Endometrial microvascular endothelial cells (primary cell): Measurements from ENCODE around the gene PHACTR4. TPM values are rescaled to one million over a fixed set of nuclear protein-coding genes. Genes with fewer than 3 reads are reported as not detected.
"Not testable (repeated sequence)": the region's sequence is repeated elsewhere in the genome, so short reads cannot be mapped to it uniquely, and the experiment has no call there.

Experiments
- in situ Hi-C: cut with HindIII; loops from 2 replicates; pipeline ENCODE4 v1.10.0; 2017; ENCODE audit warnings: low sequenced_read_pairs, low pct_unique_long_range_greater_than_20kb; ENCODE audit errors: inconsistent ontology term
- total RNA-seq: library from RNA; depleted of rRNA; stranded (reverse); fragments of >200 nt; gene quantifications from one replicate; pipeline ENCODE4 v1.2.3, GENCODE V29; 2015; ENCODE audit errors: inconsistent ontology term

PHACTR4 gene
- total RNA-seq, 1 donor from 2014 or later, result 24.5 TPM

DNA sequence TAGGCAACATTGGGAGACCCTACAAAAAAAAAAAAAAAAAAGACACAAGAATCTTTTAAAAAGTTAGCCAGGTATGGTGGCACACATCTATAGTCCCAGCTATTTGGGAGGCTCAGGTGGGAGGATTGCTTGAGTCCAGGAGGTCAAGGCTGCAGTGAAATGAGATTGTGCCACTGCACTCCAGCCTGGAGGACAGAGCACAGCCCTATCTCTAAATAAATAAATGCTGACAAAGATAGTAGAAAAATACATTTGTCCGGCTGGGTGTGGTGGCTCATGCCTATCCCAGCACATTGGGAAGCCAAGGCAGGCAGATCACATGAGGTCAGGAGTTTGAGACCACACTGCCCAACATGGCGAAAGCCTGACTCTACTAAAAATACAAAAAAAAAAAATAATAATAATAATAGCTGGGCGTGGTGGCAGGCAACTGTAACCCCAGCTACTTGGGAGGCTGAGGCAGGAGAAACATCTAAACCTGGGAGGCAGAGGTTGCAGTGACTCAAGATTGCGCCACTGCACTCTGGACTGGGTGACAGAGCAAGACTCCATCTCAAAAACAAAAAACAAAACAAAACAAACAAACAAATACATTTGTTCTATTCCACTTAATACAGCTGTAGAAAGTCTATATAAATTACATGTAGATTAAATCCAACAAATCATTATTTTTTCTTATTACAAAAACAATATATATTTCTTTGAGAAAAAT lies 48.5 kb downstream of the PHACTR4 start:
- in situ Hi-C loops, result loop anchor here (10.0 kb wide), 2 partner anchors 47 to 187 kb away; no protein-coding TSS in a partner anchor

DNA sequence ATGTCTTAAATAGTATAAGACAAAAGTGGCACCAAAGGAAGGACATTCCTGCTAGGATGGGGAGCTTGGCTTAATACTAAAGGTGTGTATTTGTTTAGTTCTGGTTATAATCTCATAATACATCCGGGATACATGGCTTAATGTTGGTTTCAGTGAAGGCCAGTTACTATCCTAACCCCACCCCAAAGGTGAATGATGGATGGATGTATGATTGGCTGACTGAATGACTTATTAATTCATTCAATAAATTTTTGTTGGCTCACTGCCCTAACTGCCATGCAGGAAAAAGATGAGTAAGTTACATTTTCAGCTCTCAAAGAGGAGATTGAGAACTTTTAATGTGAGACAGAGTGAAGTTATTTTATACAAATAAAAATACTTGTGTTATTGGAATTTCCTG lies 52.2 kb downstream of the PHACTR4 start:
- in situ Hi-C loops, result no loop called here

DNA sequence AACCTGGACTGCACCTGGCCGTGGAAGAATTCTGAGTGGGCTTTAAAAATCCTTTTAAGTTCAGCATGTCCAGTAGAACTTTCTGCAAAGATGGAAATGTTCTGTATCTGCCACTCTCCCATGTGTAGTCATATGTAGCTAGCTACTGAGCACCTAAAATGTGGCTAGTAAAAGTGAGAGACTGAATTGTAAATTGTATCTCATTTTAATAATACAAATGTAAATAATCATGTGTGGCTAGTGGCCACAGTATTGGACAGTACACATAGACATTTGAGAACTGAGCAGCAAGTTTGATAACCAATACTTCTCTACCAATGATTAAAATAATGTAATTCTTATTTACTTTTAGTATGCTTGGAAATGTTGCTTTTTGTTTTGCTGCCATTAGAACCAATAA lies 57.3 kb downstream of the PHACTR4 start:
- in situ Hi-C loops, result no loop called here

DNA sequence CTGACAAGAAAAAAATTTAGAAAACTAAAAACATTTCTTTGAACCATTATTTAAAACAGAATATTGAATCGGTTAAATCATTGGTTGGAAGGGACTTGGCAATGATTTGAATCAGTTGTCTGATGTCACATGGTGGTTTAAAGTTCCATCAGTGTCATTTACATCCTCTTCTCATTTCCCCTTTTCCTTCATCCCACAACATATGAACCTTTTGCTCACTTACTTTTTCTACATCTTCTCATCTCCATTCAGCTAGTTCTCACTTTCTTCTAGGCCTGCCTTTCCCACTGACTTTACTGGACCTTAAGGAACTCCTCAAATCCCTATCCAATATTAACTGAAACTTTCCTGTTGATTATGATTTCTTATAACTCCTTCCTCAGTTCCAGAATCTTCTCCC lies 58.5 kb downstream of the PHACTR4 start:
- in situ Hi-C loops, result no loop called here

DNA sequence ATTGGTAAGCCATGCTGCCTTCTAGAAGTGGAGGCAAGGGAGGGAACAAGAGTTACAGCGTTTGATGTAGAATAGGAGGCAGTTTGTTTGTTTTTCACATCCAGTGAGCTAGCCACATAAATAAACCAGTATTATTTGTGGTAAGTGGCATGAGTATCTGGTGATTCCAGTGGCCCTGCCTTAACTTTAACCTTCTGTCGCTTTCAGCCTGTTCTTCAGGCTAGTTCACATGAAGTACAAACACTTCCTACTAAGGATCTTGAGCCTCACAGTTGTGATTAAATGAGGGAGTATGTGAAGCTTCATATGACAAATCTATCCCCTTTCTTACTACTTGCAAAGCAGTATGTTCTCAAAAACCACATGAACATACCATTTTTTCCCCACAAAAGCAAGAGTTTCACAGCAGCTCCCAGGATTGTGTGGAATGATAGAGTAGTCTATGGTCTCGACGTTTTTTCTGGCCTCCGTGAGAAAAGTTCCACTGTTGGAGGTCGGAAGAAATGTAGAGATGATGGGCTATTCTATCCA lies 59.5 kb downstream of the PHACTR4 start:
- in situ Hi-C loops, result no loop called here

DNA sequence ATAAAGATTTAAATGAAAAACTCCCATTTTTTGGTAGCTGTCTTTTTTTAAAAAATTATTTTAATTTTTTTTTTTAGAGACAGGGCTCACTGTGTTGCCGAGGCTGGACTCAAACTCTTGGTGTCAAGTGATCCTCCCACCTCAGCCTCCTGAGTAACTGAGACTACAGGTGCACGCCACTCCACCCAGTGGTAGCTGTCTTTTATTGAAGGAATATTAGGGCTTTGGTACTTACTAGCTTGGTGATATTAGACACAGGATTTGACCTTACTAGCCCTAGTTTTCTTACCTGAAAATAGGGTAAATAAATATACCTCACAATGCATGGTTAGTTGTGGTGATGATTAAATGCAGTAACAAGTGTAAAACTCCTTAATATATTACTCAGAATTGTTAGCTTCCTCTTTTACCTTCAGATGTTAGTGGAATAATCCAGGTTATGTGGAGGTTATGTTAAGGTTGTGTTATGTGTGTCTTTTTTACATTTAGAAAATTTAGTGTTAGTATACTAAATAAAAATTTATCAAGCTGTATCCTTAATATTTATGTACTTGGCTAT lies 66.8 kb downstream of the PHACTR4 start:
- in situ Hi-C loops, result no loop called here

DNA sequence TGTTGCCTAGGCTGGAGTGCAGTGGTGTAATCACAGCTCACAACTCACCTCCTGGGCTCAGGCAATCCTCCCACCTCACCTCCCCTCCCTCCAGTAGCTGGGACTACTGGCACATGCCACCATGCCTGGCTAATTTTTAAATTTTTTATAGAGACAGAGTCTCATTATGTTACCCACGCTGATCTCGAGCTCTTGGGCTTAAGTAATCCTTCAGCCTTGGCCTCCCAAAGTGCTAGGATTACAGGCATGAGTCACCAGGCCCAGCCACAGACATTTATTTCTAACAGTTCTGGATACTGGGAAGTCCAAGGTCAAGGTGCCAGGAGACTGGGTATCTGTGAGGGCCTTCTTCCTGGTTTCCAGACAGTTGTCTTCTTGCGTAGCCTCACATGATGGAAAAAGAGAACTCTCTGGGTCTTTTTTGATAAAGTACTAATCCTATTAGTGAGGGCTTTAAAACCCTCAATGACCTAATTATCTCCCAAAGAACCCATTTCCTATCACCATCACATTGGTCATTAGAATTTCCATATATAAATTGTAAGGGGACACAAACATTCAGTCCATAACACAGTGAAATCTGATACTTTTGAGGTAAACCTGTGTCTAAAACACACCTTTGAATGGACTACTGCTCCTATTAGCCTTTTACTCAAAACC lies 67.9 kb downstream of the PHACTR4 start:
- in situ Hi-C loops, result no loop called here

DNA sequence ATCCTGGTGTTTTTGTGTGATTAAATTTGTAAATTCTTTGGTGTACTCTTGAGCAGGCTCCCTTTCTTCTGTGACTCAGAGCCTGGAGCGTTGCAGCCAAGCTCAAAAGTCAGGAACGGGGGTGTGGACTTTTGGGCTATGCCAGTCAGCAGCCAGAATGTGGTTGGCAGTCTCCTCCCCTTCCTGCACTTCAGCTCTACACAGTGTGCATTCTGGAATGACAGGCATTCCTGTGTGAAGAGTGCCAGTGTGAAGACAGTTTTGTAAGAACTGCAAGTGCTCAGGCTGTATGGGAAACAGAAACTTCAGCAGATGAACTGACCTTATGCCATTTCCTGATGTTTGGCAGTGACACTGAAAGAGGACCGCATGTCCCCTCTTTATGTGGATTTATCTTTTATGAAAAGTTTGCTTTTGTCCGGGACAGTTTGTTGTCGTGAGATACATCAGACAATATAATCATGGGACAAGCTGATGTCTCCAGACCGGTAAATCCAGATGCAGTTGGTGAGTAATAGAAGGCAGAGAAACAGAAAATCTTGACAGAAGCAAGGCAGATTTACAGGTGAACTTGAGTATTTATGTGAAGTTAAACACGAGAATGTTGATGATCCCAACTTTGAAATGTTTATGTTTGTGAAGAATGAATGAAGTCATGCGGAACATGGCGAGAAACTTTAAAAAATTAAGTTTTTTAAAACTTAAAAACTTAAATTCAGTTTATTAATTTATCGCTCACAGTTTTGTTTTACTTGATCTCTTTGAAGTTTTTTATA lies 68.6 kb downstream of the PHACTR4 start:
- in situ Hi-C loops, result no loop called here

DNA sequence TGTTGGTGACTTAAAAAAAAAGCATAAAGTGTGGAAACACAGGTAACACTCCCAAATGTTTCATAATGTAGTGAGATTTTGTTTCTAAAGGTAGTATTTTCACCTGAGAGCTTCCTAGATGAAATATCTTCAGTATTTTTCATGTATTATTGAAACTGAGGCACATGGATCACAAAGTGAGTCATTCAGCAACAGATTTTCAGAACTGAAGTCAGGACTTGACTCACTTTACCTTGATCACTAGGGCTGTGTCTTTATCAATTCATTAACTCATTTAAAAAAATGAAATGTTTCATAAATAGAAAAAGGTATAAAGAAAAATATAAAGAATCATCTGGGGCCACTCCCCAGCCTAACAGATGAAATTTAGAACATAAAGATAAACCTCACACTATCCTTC lies 69.8 kb downstream of the PHACTR4 start:
- in situ Hi-C loops, result no loop called here

DNA sequence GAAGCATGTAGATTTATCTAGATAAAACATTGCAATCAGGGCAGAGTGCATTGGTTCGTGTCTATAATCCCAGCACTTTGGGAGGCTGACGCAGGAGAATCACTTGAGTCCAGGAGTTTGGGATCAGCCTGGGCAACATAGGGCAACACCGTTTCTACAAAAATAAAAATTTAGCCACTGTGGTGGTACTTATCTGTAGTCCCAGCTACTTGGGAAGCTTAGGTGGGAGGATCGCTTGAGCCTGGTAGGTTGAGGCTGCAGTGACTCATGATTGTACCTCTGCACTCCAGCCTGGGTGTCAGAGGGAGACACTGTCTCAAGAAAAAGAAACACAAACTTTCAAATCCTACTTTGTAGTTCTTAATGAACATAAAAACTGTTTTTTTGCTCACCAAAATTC lies 72.1 kb downstream of the PHACTR4 start:
- in situ Hi-C loops, result no loop called here

DNA sequence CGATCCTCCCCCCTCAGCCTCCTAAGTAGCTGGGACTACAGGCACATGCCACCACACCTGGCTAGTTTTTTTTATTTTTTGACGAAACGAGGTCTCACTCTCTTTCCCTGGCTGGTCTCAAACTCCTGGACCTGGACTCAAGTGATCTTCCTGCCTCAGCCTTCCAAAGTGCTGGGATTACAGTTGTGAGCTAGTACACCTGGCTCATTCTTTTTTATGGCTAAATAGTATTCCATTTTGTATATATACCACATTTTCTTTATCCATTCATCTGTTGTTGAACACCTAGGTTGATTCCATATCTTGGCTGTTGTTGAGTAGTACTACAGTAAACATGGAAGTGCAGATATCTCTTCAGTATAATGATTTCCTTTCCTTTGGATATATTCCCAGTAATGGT lies 74.0 kb downstream of the PHACTR4 start:
- in situ Hi-C loops, result no loop called here

DNA sequence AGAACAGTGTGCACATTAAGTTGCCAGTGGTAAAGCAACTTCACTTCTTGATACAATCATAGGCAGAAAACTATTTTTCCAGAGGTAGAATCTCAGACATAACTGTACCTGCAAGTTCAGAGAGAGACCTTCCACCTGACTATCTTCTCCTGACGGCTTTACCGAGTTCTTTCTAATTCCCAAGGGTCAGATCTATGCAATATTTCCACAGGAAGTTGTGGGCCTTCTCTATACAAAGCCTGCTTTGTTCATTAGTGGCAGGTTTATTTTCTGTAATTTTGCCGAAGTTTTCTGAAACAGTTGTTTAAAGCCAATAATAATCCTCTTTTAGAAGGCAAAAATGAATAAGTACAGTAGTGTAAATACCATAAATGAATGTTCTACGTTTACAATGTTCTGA lies 78.1 kb downstream of the PHACTR4 start:
- in situ Hi-C loops, result no loop called here

DNA sequence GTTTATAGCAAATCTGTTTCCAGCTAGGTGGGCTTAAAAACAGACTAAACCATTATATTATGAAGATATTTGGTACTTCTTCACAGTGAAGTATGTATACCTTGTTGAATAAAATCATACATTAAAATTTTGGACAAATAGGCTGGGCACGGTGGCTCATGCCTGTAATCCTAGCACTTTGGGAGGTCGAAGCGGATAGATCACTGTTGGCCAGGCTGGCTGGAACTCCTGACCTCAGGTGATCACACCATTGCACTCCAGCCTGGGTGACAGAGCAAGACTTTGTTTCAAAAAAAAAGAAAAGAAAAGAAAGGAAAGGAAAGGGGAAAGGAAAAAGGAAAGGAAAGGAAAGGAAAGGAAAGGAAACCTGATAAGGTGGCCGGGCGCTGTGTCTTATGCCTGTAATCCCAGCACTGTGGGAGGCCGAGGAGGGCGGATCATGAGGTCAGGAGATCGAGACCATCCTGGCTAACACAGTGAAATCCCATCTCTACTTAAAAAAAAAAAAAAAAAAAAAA lies 78.6 kb downstream of the PHACTR4 start:
- in situ Hi-C loops, result not testable (repeated sequence)

DNA sequence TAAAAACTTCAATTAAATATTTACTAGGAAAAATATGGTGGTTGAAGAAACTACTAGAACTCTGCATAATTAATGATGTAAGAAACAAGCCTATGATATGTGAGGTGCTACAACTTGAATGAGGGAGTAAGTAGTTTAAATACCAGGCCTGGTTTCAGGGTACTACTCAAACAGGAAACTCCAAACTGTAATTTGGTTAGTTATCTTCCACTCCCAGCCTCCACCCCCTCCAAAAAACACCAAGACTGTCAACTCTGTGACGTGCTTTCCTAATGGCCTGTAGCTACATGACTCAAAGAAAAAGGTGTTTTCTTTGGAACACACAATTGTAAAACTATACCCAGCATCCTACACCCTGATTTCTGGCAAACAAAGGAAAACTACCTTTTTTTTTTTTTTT lies 80.4 kb downstream of the PHACTR4 start:
- in situ Hi-C loops, result no loop called here

DNA sequence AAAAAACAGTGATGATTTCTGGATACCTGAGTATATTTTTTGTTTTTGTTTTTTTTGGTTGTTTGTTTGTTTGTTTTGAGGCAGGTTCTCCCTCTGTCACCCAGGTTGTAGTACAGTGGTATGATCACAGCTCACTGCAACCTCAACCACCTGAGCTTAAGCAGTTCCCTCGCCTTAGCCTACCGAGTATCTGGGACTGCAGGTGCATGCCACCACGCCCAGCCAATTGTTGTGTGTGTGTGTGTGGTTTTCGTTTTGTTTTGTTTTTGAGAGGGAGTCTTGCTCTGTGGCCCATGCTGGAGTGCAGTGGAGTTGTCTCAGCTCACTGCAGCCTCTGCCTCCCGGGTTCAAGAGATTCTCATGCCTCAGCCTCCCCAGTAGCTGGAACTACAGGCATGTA lies 81.0 kb downstream of the PHACTR4 start:
- in situ Hi-C loops, result no loop called here

DNA sequence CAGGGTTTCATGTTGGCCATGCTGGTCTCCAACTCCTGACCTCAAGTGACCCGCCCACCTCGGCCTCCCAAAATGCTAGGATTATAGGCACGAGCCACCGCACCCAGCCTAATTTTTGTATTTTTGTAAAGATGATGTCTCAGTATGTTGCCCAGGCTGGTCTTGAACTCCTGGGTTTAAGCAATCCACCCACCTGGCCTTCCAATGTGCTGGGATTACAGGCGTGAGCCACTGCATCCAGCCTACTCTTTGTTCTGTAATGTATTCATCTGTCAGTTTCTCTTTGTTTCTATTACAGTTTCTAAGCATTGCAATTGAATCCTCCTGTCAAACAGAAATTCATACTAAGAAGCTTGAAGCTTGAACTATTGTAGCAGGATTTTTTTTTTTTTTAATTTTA lies 81.5 kb downstream of the PHACTR4 start:
- in situ Hi-C loops, result no loop called here

DNA sequence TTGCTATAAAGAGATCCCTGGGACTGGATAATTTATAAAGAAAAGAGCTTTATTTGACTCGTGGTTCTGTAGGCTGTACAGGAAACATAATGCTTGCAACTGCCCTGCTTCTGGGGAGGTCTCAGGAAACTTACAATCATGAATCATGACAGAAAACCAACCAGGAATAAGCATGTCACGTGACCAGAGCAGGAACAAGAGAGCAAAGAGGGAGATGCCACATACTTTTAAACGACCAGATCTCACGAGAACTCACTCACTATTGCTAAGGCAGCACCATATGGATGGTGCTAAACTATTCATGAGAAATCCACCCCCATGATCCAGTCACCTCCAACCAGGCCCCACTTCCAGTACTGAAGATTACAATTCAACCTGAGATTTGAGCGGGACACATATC lies 86.5 kb downstream of the PHACTR4 start:
- in situ Hi-C loops, result no loop called here

DNA sequence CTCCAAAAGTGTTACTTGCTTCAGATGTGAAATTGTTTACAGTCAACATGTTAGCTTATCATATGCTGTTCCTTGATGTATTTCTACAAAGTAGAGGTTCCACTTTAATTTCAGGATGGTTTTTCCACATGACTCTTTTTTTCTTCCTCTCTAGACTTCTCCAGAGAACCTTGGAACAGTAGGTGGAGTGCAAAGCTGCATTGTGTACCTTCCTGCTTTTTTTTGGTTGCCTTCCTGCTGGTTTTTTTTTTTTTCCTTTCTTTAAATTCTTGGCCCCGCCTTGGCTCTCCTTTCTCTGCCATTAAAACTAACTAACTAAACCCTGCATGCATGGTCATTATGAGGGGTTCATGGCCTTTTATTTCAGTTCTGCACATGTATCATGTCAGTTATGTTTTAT lies 88.1 kb downstream of the PHACTR4 start:
- in situ Hi-C loops, result no loop called here
